Mesodermal cell (in vitro differentiated cells): ENCODE results near the gene SAXO2.
"Not testable (repeated sequence)": the region's sequence is repeated elsewhere in the genome, so short reads cannot be mapped to it uniquely, and the experiment has no call there.

Source experiments
- H3K27ac ChIP-seq: 2 replicates; pipeline ENCODE4 v1.7.0; 2013; ENCODE audit warnings: mild to moderate bottlenecking, low read depth, low read length, moderate library complexity; ENCODE audit not compliant: severe bottlenecking
- H3K36me3 ChIP-seq: 2 replicates; pipeline ENCODE4 v1.7.1; 2013; ENCODE audit warnings: mild to moderate bottlenecking, low read length, moderate library complexity; ENCODE audit not compliant: control insufficient read depth, insufficient read depth
- H3K4me1 ChIP-seq: one replicate; pipeline ENCODE4 v1.7.1; 2013; ENCODE audit warnings: mild to moderate bottlenecking, low read length; ENCODE audit not compliant: insufficient read depth, control insufficient read depth, poor library complexity, severe bottlenecking
- H3K4me3 ChIP-seq: 2 replicates; pipeline ENCODE4 v1.7.0; 2013; ENCODE audit warnings: low read length, control low read depth, mild to moderate bottlenecking; ENCODE audit not compliant: insufficient read depth, poor library complexity, severe bottlenecking; ENCODE audit errors: extremely low read depth
- H3K9me3 ChIP-seq: 2 replicates; pipeline ENCODE4 v1.7.1; 2013; ENCODE audit warnings: mild to moderate bottlenecking, low read length, moderate library complexity; ENCODE audit not compliant: control insufficient read depth
- WGBS, 2 experiments: methylation state at CpG; one replicate each; pipeline ENCODE4 v1.1.5; 2013; ENCODE audit warnings: missing lambda C conversion rate in 2 of 2; ENCODE audit not compliant: insufficient coverage in 2 of 2; 5-methylcytosine and 5-hydroxymethylcytosine counted together

SAXO2 gene

DNA sequence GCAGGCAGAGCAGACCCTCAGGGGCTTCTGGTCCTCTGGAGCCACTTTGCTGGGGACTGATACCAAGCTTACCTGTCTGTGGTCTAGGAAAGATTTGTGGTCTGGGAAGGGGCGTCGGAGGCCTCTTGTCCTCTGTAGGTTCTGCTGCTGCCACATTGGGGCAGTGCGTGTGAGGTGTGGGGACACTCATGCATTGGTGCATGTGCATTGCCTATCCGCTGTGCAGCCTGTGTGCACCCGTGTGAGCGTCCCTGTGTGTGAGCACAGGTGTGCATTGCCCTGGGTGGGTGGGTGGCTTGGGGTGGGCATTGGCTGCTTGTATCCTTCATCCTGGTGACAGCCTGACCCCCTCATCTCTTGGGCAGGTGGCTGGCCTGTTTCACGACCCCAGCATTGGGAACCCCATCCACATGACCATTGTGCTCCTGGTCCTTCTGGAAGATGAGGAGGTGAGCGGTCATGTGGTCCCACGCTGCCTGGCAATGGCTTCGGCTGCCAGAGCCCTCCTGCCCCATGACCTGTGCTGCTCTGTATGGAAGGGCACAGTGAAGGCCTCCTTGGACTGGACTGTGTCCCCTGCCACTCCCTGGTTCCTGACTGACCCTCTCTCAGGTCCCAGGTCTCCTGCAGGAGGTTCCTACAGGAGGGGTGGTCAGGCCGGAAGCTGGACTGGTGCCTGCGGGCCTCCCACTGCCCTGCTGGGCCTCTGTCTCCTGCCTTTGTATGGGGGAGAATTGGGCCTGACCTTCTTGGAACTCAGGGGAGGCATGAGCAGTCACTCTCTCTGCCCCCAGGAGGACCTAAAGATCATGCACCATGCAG is 41.5 kb downstream of the SAXO2 start:
- no peak overlapping the region for H3K4me3 ChIP-seq
- H3K9me3 ChIP-seq: no peaks in the 10 kb centered on the region
- peaks cover 6% of the 10 kb centered on the region for H3K4me1 ChIP-seq
- H3K27ac ChIP-seq: no peak overlapping the region
- 95 to 97% methylated on average over 10 of the region's 12 CpGs for WGBS, 2 experiments
- no peaks in the 10 kb centered on the region for H3K36me3 ChIP-seq

- peaks cover 6% of the 10 kb centered on the region for H3K4me1 ChIP-seq
- no peak overlapping the region for H3K27ac ChIP-seq
- 50 to 85% methylated on average over 2 to 4 of the region's 4 CpGs for WGBS, 2 experiments
- H3K4me3 ChIP-seq: no peak overlapping the region
- H3K9me3 ChIP-seq: no peaks in the 10 kb centered on the region
- no peaks in the 10 kb centered on the region for H3K36me3 ChIP-seq
These were observed 42.1 kb downstream of the SAXO2 start for GRCh38 chr15:82304778-82305090.

DNA sequence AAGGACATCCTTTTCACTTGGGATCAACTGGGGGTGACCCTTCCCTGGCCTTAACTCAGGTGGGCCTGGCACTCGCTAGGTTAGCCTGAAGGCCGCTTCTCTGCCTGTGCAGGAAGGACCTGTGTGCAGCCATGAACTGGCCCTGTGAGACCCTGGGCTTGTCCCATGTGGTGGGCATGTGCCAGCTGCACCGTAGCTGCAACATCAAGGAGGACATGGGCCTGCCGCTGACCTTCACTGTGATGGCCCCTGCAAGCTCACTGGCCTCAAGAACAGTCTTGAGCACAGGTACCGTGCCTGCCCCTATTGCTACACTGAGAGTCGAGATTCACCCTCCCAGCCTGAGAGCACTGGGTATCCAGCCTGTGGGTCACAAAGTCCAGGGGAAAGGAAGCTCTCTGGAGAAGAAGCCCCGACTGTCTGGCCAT is 43.0 kb downstream of the SAXO2 start:
- WGBS, 2 experiments: 83 to 96% methylated on average over 5 of the region's 7 CpGs
- no peak overlapping the region for H3K27ac ChIP-seq
- H3K4me3 ChIP-seq: no peak overlapping the region
- peaks cover 4% of the 10 kb centered on the region for H3K4me1 ChIP-seq
- no peaks in the 10 kb centered on the region for H3K36me3 ChIP-seq
- no peaks in the 10 kb centered on the region for H3K9me3 ChIP-seq

- WGBS, 2 experiments: 89 to 92% methylated on average over 14 to 16 of the region's 16 CpGs
- no peaks in the 10 kb centered on the region for H3K36me3 ChIP-seq
- H3K4me1 ChIP-seq: no peaks in the 10 kb centered on the region
- H3K9me3 ChIP-seq: no peaks in the 10 kb centered on the region
- H3K4me3 ChIP-seq: no peak overlapping the region
- H3K27ac ChIP-seq: no peak overlapping the region
These were observed 44.4 kb downstream of the SAXO2 start for GRCh38 chr15:82306791-82307713.

DNA sequence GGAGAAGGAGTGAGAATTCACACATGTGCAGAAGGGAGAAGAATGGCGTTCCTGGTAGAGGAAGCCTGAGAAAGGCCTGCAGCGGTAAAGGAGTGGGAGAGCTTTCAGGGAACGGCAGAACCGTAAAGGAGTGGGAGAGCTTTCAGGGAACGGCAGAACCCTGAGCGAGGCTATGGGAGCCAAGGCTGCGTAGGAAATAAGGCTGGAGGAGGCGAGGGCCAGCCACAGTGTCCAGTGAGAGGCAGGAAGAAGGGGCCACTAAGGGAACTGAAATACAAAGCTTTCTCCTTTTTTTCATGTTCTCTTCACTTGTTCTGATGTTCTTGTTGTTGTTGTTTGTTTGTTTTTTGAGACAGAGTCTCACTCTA is 45.1 kb downstream of the SAXO2 start:
- WGBS, 2 experiments: 92 to 100% methylated on average over 6 of the region's 8 CpGs
- Histone ChIP-seq H3K9me3 (no peaks in the 10 kb centered on the region), H3K27ac (no peak overlapping the region), H3K4me1 (peaks cover 2% of the 10 kb centered on the region), H3K36me3 (no peaks in the 10 kb centered on the region), H3K4me3 (no peak overlapping the region)

DNA sequence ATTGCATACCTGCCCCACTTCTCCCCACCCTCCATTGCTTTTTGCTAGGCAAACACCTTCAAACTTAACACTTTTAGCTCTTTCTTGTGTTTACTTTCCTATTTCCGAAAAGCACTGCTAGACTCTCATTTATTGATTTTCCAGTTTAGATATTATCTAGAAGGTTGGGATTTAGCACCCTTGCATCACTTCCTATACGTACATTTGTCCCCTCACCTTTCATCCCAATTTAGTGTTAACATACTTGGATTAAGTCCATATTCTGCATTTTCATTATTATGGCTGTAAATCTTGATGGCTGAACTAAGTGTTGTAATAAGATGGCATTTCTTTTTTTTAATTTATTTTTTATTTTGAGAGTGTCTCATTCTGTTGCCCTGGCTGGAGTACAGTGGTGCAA is 47.2 kb downstream of the SAXO2 start:
- Histone ChIP-seq H3K4me1 (peaks cover 9% of the 10 kb centered on the region), H3K27ac (no peak overlapping the region), H3K4me3 (no peak overlapping the region), H3K36me3 (no peaks in the 10 kb centered on the region), H3K9me3 (no peaks in the 10 kb centered on the region)
- WGBS, 2 experiments: no CpG with 5 or more reads among the region's 2 CpGs

- H3K36me3 ChIP-seq, H3K9me3 ChIP-seq, H3K4me3 ChIP-seq, H3K4me1 ChIP-seq, H3K27ac ChIP-seq: not testable (repeated sequence)
- WGBS, 2 experiments: 85 to 97% methylated on average over 2 to 4 of the region's 5 CpGs
These were observed 48.7 kb downstream of the SAXO2 start for GRCh38 chr15:82311321-82311720.

DNA sequence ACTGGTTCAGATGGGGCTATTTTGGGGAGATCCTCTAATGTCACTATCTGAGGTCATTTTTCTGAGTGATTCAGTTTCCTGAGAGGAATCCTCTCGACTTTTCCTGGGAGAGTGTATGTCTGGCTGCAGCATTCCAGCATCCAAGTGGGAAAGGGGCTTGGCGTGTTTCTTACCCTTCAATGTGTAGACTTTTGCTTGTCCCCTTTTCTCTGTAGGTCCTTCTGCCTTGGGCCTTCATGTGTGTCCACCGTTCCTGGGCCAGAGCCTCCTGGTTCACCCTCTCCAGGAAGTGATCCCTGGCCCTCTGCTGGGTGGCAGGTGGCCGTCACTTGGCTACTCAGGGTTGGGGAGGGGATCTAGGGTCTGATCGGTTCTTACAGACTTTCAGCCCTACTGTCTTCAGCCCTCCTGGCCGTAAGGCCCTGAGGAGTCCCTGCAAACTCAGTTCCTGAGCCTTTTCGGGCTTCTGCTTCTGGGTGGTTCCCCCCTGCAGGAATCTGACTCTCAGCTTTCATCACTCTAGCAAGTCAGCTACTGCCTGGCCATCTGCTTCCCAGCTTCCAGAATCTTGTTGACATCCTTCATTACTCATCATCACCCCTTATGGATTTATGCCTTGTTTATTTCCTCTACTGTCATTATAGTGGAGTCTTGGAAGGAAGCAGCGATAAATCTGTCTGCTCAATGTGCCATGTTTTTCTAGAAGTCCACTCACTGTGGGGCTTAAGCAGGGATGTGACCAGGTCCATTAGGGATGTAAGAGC is 50.1 kb downstream of the SAXO2 start:
- H3K27ac ChIP-seq: no peak overlapping the region
- H3K4me3 ChIP-seq: no peak overlapping the region
- peaks cover 9% of the 10 kb centered on the region for H3K4me1 ChIP-seq
- no peaks in the 10 kb centered on the region for H3K36me3 ChIP-seq
- H3K9me3 ChIP-seq: no peaks in the 10 kb centered on the region
- 77 to 78% methylated on average over 3 to 7 of the region's 8 CpGs for WGBS, 2 experiments

DNA sequence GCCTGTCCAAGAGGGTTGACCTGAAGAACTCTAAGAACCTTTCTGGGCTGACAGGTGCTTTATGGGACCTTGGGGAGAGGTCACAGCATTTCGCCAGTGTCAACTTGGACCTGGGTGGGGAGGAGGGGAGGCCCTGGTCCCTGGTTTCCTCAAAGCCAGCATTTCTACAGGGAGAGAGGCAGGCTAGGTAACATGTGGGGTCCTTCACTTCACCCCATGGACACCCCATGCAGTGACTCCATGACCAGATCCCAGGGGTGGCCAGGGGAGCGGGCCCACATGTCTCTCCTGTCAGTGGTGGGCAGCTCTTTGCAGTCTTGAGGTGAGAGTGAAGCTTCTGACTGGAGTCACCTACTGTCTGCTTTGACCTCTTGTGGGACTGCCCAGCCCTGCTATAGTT is 50.8 kb downstream of the SAXO2 start:
- H3K4me3 ChIP-seq: no peak overlapping the region
- 80 to 100% methylated on average over 1 of the region's 2 CpGs for WGBS, 2 experiments
- peaks cover 9% of the 10 kb centered on the region for H3K4me1 ChIP-seq
- H3K9me3 ChIP-seq: no peaks in the 10 kb centered on the region
- H3K36me3 ChIP-seq: no peaks in the 10 kb centered on the region
- no peak overlapping the region for H3K27ac ChIP-seq

- H3K4me3 ChIP-seq, H3K36me3 ChIP-seq, H3K27ac ChIP-seq, H3K9me3 ChIP-seq, H3K4me1 ChIP-seq: not testable (repeated sequence)
- 93 to 94% methylated on average over 12 to 20 of the region's 21 CpGs for WGBS, 2 experiments
These were observed 51.5 kb downstream of the SAXO2 start for GRCh38 chr15:82313951-82314768.
